Right atrium auricular region (tissue), 2 donors: ENCODE measurements around the gene HBD. TPM values are rescaled to one million over a fixed set of nuclear protein-coding genes. Genes with fewer than 3 reads are reported as not detected.
"Not testable (repeated sequence)": the region's sequence is repeated elsewhere in the genome, so short reads cannot be mapped to it uniquely, and the experiment has no call there.

Experiments used
- DNase-seq: peaks from one replicate; pipeline ENCODE4 v3.0.0-alpha.2; 2019; ENCODE audit warnings: low spot score
- H3K27ac ChIP-seq, 2 donors: fragments of 200-600 bp; sonication (generic); 1 replicate in 1 of 2; 2 replicates in 1 of 2; pipeline ENCODE4 v1.5.1; 2016 to 2019
- H3K27me3 ChIP-seq, 2 donors: fragments of 200-600 bp; sonication (generic); one replicate each; pipeline versions ENCODE4 v1.5.1 to v1.6.0; 2017 to 2019
- H3K36me3 ChIP-seq: fragments of 200-600 bp; sonication (generic); one replicate; pipeline ENCODE4 v1.5.1; 2016
- H3K4me1 ChIP-seq, 2 donors: fragments of 200-600 bp; sonication (generic); one replicate each; pipeline versions ENCODE4 v1.5.1 to v1.6.0; 2017 to 2019
- H3K4me3 ChIP-seq, 2 donors: fragments of 200-600 bp; sonication (generic); 1 replicate in 1 of 2; 2 replicates in 1 of 2; pipeline ENCODE4 v1.5.1; 2017 to 2019; ENCODE audit warnings: mild to moderate bottlenecking in 1 of 2, moderate library complexity in 1 of 2
- H3K9me3 ChIP-seq, 2 donors: fragments of 200-600 bp; sonication (generic); one replicate each; pipeline ENCODE4 v1.5.1; 2019
- total RNA-seq, 2 donors: library from RNA; depleted of rRNA; stranded (reverse); fragments of >200 nt; gene quantifications; one replicate each; pipeline ENCODE4 v1.1.0, GENCODE V29; 2016
- TF ChIP-seq, protein P1 (sequence below), 2 donors: fragments of 200-600 bp; sonication (generic); IDR thresholded peaks; one replicate each; pipeline ENCODE4 v1.5.1; 2019; ENCODE audit warnings: antibody characterized with exemption in 2 of 2

Gene HBD
- total RNA-seq, 2 donors from 2014 or later: 2.1 to 2.4 TPM

- no peak overlapping the region for H3K27ac ChIP-seq
Observed at GRCh38 chr11:5258543-5259262, 24.4 kb upstream of the HBD start.

GRCh38 chr11:5257296-5257695 lies 23.0 kb upstream of the HBD start:
- H3K27ac ChIP-seq: no peak overlapping the region
- no peaks in the 10 kb centered on the region for H3K36me3 ChIP-seq
- H3K9me3 ChIP-seq: peaks cover 0 to 6% of the 10 kb centered on the region in 2 donors
- TF ChIP-seq, protein P1, sequence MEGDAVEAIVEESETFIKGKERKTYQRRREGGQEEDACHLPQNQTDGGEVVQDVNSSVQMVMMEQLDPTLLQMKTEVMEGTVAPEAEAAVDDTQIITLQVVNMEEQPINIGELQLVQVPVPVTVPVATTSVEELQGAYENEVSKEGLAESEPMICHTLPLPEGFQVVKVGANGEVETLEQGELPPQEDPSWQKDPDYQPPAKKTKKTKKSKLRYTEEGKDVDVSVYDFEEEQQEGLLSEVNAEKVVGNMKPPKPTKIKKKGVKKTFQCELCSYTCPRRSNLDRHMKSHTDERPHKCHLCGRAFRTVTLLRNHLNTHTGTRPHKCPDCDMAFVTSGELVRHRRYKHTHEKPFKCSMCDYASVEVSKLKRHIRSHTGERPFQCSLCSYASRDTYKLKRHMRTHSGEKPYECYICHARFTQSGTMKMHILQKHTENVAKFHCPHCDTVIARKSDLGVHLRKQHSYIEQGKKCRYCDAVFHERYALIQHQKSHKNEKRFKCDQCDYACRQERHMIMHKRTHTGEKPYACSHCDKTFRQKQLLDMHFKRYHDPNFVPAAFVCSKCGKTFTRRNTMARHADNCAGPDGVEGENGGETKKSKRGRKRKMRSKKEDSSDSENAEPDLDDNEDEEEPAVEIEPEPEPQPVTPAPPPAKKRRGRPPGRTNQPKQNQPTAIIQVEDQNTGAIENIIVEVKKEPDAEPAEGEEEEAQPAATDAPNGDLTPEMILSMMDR (IDR thresholded peaks at IDR 0.05): no peak
- no peaks in the 10 kb centered on the region for H3K27me3 ChIP-seq
- no peak for DNase-seq
- no peak overlapping the region for H3K4me3 ChIP-seq
- no peaks in the 10 kb centered on the region for H3K4me1 ChIP-seq

More at GRCh38 chr11:5258543-5259262, 24.4 kb upstream of the HBD start:
- Histone ChIP-seq H3K27me3 (no peaks in the 10 kb centered on the region), H3K4me1 (no peaks in the 10 kb centered on the region), H3K9me3 (peaks cover 0 to 8% of the 10 kb centered on the region in 2 donors), H3K4me3 (no peak overlapping the region), H3K36me3 (no peaks in the 10 kb centered on the region)
- TF ChIP-seq, protein P1 (IDR thresholded peaks at IDR 0.05): no peak
- DNase-seq: no peak

DNA sequence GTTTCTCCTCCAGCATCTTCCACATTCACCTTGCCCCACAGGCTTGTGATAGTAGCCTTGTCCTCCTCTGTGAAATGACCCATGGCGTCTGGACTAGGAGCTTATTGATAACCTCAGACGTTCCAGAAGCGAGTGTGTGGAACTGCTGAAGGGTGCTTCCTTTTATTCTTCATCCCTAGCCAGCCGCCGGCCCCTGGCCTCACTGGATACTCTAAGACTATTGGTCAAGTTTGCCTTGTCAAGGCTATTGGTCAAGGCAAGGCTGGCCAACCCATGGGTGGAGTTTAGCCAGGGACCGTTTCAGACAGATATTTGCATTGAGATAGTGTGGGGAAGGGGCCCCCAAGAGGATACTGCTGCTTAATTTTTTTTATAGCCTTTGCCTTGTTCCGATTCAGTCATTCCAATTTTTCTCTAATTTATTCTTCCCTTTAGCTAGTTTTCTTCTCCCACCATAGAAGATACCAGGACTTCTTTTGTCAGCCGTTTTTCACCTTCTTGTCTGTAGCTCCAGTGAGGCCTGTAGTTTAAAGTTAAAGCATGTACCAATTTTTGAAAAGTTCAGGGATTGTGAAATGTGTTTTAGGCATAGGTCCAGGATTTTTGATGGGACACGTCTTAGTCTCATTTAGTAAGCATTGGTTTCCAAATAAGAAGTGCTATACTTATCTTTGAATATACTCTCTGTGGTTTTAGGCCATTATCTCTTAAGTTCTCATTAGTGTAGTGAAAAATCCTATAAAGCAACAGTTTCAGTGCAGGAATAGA lies 20.5 kb upstream of the HBD start, which contains the start of gene HBG2:
Gene HBG2, minus strand, starts transcription at position 136 of the 768 bp plus-strand sequence. Its CDS starts 53 bp downstream, at position 83.
- not testable (repeated sequence) for H3K9me3 ChIP-seq, H3K4me1 ChIP-seq, H3K36me3 ChIP-seq, DNase-seq, H3K4me3 ChIP-seq, H3K27me3 ChIP-seq, H3K27ac ChIP-seq

- not testable (repeated sequence) for H3K4me1 ChIP-seq, H3K36me3 ChIP-seq, H3K27me3 ChIP-seq, DNase-seq, H3K4me3 ChIP-seq, H3K27ac ChIP-seq, H3K9me3 ChIP-seq
Observed at GRCh38 chr11:5254023-5254422, 19.7 kb upstream of the HBD start.

DNA sequence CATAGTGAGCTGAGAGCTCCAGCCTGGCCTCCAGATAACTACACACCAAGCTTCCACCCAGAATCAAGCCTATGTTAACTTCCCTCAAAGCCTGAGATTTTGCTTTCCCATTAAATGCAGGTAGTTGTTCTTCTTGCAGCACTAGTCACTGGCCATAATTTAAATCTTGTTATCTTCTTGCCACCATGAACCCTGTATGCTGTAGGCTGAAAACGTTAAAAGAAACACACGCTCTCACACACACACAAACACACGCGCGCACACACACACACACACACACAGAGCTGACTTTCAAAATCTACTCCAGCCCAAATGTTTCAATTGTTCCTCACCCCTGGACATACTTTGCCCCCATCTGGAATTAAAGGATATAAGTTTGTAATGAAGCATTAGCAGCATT lies 19.2 kb upstream of the HBD start:
- not testable (repeated sequence) for H3K4me3 ChIP-seq, H3K27ac ChIP-seq, H3K27me3 ChIP-seq, H3K36me3 ChIP-seq, H3K4me1 ChIP-seq, H3K9me3 ChIP-seq, DNase-seq

DNA sequence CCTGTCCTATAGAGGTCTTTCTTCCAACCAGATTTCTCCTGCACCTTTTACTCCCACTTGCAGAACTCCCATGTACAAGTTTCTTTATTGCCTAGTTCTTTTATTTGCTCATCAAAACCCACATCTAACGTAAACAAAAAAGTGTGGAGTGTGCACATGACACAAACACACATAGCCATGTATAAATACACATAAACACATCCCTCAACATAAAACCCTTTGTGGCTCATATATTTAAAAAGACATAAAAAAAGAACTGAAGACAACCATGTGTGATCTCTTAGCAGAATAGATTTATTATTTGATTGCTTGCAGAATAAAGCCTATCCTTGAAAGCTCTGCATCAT lies 18.6 kb upstream of the HBD start:
- H3K27ac ChIP-seq: no peak overlapping the region
- H3K9me3 ChIP-seq: no peaks in the 10 kb centered on the region
- no peaks in the 10 kb centered on the region for H3K27me3 ChIP-seq
- H3K4me3 ChIP-seq: no peak overlapping the region
- DNase-seq: no peak
- H3K36me3 ChIP-seq: no peaks in the 10 kb centered on the region
- no peaks in the 10 kb centered on the region for H3K4me1 ChIP-seq
- TF ChIP-seq, protein P1 (IDR thresholded peaks at IDR 0.05): no peak

DNA sequence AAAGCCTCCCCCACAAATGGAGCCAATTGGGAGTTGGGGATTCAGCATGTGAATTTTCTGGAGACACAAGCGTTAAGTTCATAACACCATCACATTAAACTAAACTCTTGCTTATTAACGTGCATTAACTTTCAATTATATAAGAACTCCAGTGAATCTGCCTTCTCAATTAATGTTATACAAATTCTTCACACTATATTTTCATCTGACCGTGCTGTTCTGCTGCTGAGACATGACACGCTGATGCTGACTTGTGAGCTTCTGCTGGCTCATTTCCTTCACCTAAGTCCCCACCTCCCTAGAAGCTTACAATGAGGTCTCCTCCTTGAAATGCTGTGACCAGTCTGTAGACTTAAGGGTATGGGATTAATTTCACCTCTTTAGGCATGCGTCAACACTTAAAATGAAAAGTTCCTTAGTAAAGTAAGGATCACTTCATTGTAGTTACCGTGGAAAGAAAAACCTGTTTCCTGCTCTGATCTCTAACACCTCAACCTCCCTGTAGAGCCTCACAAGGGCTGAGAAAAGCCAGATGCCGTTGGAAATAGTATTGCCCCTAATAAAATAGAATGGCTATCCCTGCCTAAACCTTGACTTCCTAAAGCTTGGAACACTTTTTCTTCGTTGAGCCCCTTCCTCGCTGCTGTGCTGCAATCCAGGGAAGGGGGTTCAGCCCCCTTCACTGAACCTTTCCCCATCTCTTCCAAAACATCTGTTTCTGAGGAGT lies 18.1 kb upstream of the HBD start:
- H3K27me3 ChIP-seq: no peaks in the 10 kb centered on the region
- no peak overlapping the region for H3K27ac ChIP-seq
- no peaks in the 10 kb centered on the region for H3K9me3 ChIP-seq
- no peak overlapping the region for H3K4me3 ChIP-seq
- no peak for DNase-seq
- H3K4me1 ChIP-seq: no peaks in the 10 kb centered on the region
- TF ChIP-seq, protein P1 (IDR thresholded peaks at IDR 0.05): no peak
- no peaks in the 10 kb centered on the region for H3K36me3 ChIP-seq
